Mesendoderm (in vitro differentiated cells): ENCODE measurements around the gene ZPLD1.

Experiments used
- DNase-seq: peaks from one replicate; pipeline ENCODE4 v3.0.0; 2013
- H2AK5ac ChIP-seq: 2 replicates; pipeline ENCODE4 v1.6.1; 2013; ENCODE audit warnings: low read length, inconsistent platforms
- H2BK120ac ChIP-seq: 2 replicates; pipeline ENCODE4 v1.6.1; 2013; ENCODE audit warnings: low read depth, mild to moderate bottlenecking, low read length, moderate library complexity, mixed read lengths
- H2BK15ac ChIP-seq: replicated peaks from 2 replicates; pipeline ENCODE4 v1.6.1; 2013; ENCODE audit warnings: low read depth, mild to moderate bottlenecking, moderate library complexity
- H2BK5ac ChIP-seq: 2 replicates; pipeline ENCODE4 v1.6.1; 2013; ENCODE audit warnings: low read length, inconsistent platforms
- H3K18ac ChIP-seq: 2 replicates; pipeline ENCODE4 v1.6.1; 2013; ENCODE audit warnings: mild to moderate bottlenecking, low read length, mixed read lengths
- H3K23ac ChIP-seq: one replicate; pipeline ENCODE4 v1.6.1; 2013; ENCODE audit warnings: low read length
- H3K27ac ChIP-seq: 2 replicates; pipeline ENCODE4 v1.5.1; 2013; ENCODE audit warnings: low read depth, mild to moderate bottlenecking, inconsistent platforms, low read length, moderate library complexity
- H3K27me3 ChIP-seq: 2 replicates; pipeline ENCODE4 v1.6.1; 2013; ENCODE audit warnings: low read length, control low read depth, mild to moderate bottlenecking, inconsistent platforms; ENCODE audit not compliant: insufficient read depth, poor library complexity
- H3K36me3 ChIP-seq: 2 replicates; pipeline ENCODE4 v1.6.1; 2013; ENCODE audit warnings: low read length, inconsistent platforms; ENCODE audit not compliant: control insufficient read depth, insufficient read depth
- H3K4ac ChIP-seq: one replicate; pipeline ENCODE4 v1.6.1; 2013; ENCODE audit warnings: low read depth, mild to moderate bottlenecking, low read length, moderate library complexity
- H3K4me1 ChIP-seq: 2 replicates; pipeline ENCODE4 v1.6.1; 2013; ENCODE audit warnings: low read depth, low read length, inconsistent platforms; ENCODE audit not compliant: control insufficient read depth
- H3K4me2 ChIP-seq: 2 replicates; pipeline ENCODE4 v1.6.1; 2013; ENCODE audit warnings: low read length
- H3K4me3 ChIP-seq: 2 replicates; pipeline ENCODE4 v1.5.1; 2013; ENCODE audit warnings: mild to moderate bottlenecking, low read length
- H3K56ac ChIP-seq: one replicate; pipeline ENCODE4 v1.6.1; 2013; ENCODE audit warnings: low read length
- H3K79me1 ChIP-seq: 2 replicates; pipeline ENCODE4 v1.6.1; 2013; ENCODE audit warnings: low read length, inconsistent platforms
- H3K79me2 ChIP-seq: 2 replicates; pipeline ENCODE4 v1.6.1; 2013; ENCODE audit warnings: mild to moderate bottlenecking, low read length; ENCODE audit not compliant: control insufficient read depth, insufficient read depth
- H3K9ac ChIP-seq: 2 replicates; pipeline ENCODE4 v1.6.1; 2013; ENCODE audit warnings: low read length, inconsistent platforms
- H4K5ac ChIP-seq: one replicate; pipeline ENCODE4 v1.6.1; 2013; ENCODE audit warnings: low read length
- H4K8ac ChIP-seq: one replicate; pipeline ENCODE4 v1.6.1; 2013; ENCODE audit warnings: low read depth, mild to moderate bottlenecking, control low read depth, low read length, moderate library complexity
- WGBS: extraction: QIAGEN DNeasy Blood & Tissue Kit; methylation state at CpG from one replicate; pipeline ENCODE4 v1.1.7; 2013; ENCODE audit warnings: low lambda C conversion rate, missing lambda C conversion rate; ENCODE audit not compliant: insufficient coverage; ENCODE audit errors: extremely low coverage; 5-methylcytosine and 5-hydroxymethylcytosine counted together

ZPLD1 gene

DNA sequence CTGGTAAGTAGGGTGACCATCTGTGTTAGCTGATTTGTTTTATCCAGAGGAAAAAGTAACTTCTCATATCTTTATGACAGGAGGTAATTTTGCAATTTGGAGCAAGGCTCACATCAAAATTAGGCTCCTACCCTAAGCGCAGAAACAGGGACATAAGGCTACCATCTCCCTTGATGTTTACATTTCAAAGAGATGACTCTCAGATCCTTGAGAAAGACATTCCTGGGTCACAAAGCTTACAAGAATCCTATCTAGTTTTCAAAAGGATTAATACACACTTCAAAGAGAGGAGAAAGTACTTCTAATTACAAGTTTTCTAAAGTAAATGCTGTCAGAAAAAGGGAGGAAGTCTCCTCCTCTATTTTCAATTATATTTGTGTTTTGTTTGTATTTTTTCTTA is 7.0 kb downstream of the ZPLD1 start:
- Histone ChIP-seq H2BK15ac (no peak overlapping the region), H4K8ac (no peak overlapping the region), H2AK5ac (no peak overlapping the region), H3K36me3 (no peaks in the 10 kb centered on the region), H3K79me2 (no peaks in the 10 kb centered on the region), H3K27ac (no peak overlapping the region), H3K9ac (no peak overlapping the region), H3K27me3 (no peaks in the 10 kb centered on the region), H3K18ac (no peak overlapping the region), H3K4me1 (no peaks in the 10 kb centered on the region), H2BK5ac (no peak overlapping the region), H3K4ac (no peak overlapping the region), H4K5ac (no peak overlapping the region), H2BK120ac (no peak overlapping the region), H3K56ac (no peak overlapping the region), H3K4me2 (no peak overlapping the region), H3K79me1 (no peaks in the 10 kb centered on the region), H3K4me3 (no peak overlapping the region), H3K23ac (no peak overlapping the region)
- peak; percentile 49 for DNase-seq
- WGBS = no CpG with 5 or more reads among the region's 1 CpG

- no peaks in the 10 kb centered on the region for H3K36me3 ChIP-seq
- DNase-seq = no peak
- no peak overlapping the region for H3K4me3 ChIP-seq
Measured at GRCh38 chr3:102443021-102443420, 8.2 kb downstream of the ZPLD1 start.

DNA sequence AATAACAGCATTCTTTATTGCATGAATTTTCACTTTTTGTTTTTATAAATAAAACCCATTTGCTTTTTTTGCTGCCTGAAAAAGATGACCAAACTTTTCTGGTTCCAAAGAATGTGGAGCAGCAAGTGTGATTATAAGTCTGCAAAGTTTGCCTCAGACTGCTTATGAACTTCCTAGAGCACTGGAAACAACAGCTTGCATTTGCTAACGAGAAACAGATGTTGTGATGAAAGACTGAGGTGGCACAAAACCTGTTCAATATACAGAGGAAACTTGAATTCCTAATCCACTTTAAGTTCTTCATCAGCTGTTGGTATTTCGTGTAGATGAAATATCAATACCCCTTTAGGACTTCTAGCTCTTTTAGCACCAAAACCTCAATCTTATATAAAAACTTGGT is 9.3 kb downstream of the ZPLD1 start:
- Histone ChIP-seq H2AK5ac (no peak overlapping the region), H3K56ac (no peak overlapping the region), H4K5ac (no peak overlapping the region), H3K9ac (no peak overlapping the region), H3K27me3 (no peaks in the 10 kb centered on the region), H2BK5ac (no peak overlapping the region), H3K36me3 (no peaks in the 10 kb centered on the region), H2BK120ac (no peak overlapping the region), H3K4ac (no peak overlapping the region), H3K18ac (no peak overlapping the region), H4K8ac (no peak overlapping the region), H3K4me3 (no peak overlapping the region), H3K4me1 (no peaks in the 10 kb centered on the region), H3K23ac (no peak overlapping the region), H2BK15ac (no peak overlapping the region), H3K27ac (no peak overlapping the region), H3K79me1 (no peaks in the 10 kb centered on the region), H3K79me2 (no peaks in the 10 kb centered on the region), H3K4me2 (no peak overlapping the region)
- no CpG with 5 or more reads among the region's 2 CpGs for WGBS
- DNase-seq = peak; percentile 2

More at GRCh38 chr3:102443021-102443420, 8.2 kb downstream of the ZPLD1 start:
- H3K56ac ChIP-seq = no peak overlapping the region
- no peaks in the 10 kb centered on the region for H3K79me2 ChIP-seq
- H3K27ac ChIP-seq = no peak overlapping the region
- no peak overlapping the region for H3K23ac ChIP-seq
- H2AK5ac ChIP-seq = no peak overlapping the region
- H4K8ac ChIP-seq = no peak overlapping the region
- H3K18ac ChIP-seq = no peak overlapping the region
- no peak overlapping the region for H3K9ac ChIP-seq
- no CpG with 5 or more reads among the region's 2 CpGs for WGBS
- H3K4me2 ChIP-seq = no peak overlapping the region
- H3K4me1 ChIP-seq = no peaks in the 10 kb centered on the region
- H2BK120ac ChIP-seq = no peak overlapping the region
- no peak overlapping the region for H2BK5ac ChIP-seq
- H3K79me1 ChIP-seq = no peaks in the 10 kb centered on the region
- H3K27me3 ChIP-seq = no peaks in the 10 kb centered on the region
- no peak overlapping the region for H2BK15ac ChIP-seq
- no peak overlapping the region for H3K4ac ChIP-seq
- H4K5ac ChIP-seq = no peak overlapping the region

DNA sequence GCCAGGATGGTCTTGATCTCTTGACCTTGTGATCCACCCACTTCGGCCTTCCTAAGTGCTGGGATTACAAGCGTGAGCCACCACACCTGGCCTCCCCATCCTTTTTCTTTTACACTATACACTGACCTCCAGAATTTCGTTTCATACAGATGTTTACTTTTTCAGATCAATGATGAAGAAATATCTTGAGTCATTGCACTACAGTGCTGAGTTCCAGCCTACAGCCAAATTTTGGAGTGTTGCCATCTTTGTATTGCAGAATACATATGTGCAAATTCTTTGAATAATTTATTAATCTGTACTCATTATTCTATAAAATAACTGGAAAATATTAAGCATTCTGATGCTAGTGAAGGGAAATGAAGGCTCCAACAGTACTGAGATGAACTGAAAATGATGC is 12.5 kb downstream of the ZPLD1 start:
- H3K27me3 ChIP-seq = no peaks in the 10 kb centered on the region
- H3K27ac ChIP-seq = no peak overlapping the region
- no peak overlapping the region for H3K4me2 ChIP-seq
- H3K4me3 ChIP-seq = no peak overlapping the region
- no peak overlapping the region for H2BK15ac ChIP-seq
- no peak overlapping the region for H4K8ac ChIP-seq
- no peak overlapping the region for H3K9ac ChIP-seq
- no peak overlapping the region for H2AK5ac ChIP-seq
- H3K56ac ChIP-seq = no peak overlapping the region
- no peaks in the 10 kb centered on the region for H3K79me1 ChIP-seq
- no peak overlapping the region for H3K4ac ChIP-seq
- no peak overlapping the region for H2BK120ac ChIP-seq
- H3K36me3 ChIP-seq = no peaks in the 10 kb centered on the region
- H3K18ac ChIP-seq = no peak overlapping the region
- no peaks in the 10 kb centered on the region for H3K4me1 ChIP-seq
- DNase-seq = no peak
- no peak overlapping the region for H3K23ac ChIP-seq
- no peak overlapping the region for H2BK5ac ChIP-seq
- no peaks in the 10 kb centered on the region for H3K79me2 ChIP-seq
- H4K5ac ChIP-seq = no peak overlapping the region
- no CpG with 5 or more reads among the region's 3 CpGs for whole genome bisulfite sequencing

GRCh38 chr3:102449341-102449740 is 14.5 kb downstream of the ZPLD1 start:
- H3K4me1 ChIP-seq = no peaks in the 10 kb centered on the region
- H3K4me3 ChIP-seq = no peak overlapping the region
- H4K5ac ChIP-seq = no peak overlapping the region
- H2BK15ac ChIP-seq = no peak overlapping the region
- no peak overlapping the region for H2BK5ac ChIP-seq
- H3K36me3 ChIP-seq = no peaks in the 10 kb centered on the region
- WGBS = no CpG with 5 or more reads among the region's 3 CpGs
- no peak overlapping the region for H3K18ac ChIP-seq
- H2AK5ac ChIP-seq = no peak overlapping the region
- H3K27me3 ChIP-seq = no peaks in the 10 kb centered on the region
- H3K27ac ChIP-seq = no peak overlapping the region
- H3K79me1 ChIP-seq = no peaks in the 10 kb centered on the region
- no peak overlapping the region for H2BK120ac ChIP-seq
- no peak overlapping the region for H3K56ac ChIP-seq
- no peak overlapping the region for H3K9ac ChIP-seq
- no peak for DNase-seq
- H3K79me2 ChIP-seq = no peaks in the 10 kb centered on the region
- no peak overlapping the region for H3K4me2 ChIP-seq
- H3K23ac ChIP-seq = no peak overlapping the region
- no peak overlapping the region for H4K8ac ChIP-seq
- no peak overlapping the region for H3K4ac ChIP-seq

- no peak overlapping the region for H2BK120ac ChIP-seq
- no peak overlapping the region for H3K4me2 ChIP-seq
- no peaks in the 10 kb centered on the region for H3K4me1 ChIP-seq
- DNase-seq = no peak
- no peak overlapping the region for H3K9ac ChIP-seq
- no peak overlapping the region for H3K18ac ChIP-seq
- no CpG with 5 or more reads among the region's 3 CpGs for WGBS
- H3K27ac ChIP-seq = no peak overlapping the region
- no peak overlapping the region for H2BK5ac ChIP-seq
- H3K79me2 ChIP-seq = no peaks in the 10 kb centered on the region
- no peak overlapping the region for H2BK15ac ChIP-seq
- H3K27me3 ChIP-seq = no peaks in the 10 kb centered on the region
- H3K56ac ChIP-seq = no peak overlapping the region
- H3K4ac ChIP-seq = no peak overlapping the region
- no peak overlapping the region for H3K4me3 ChIP-seq
- no peak overlapping the region for H3K23ac ChIP-seq
- H4K5ac ChIP-seq = no peak overlapping the region
- no peaks in the 10 kb centered on the region for H3K36me3 ChIP-seq
- no peak overlapping the region for H2AK5ac ChIP-seq
- no peaks in the 10 kb centered on the region for H3K79me1 ChIP-seq
- no peak overlapping the region for H4K8ac ChIP-seq
Measured at GRCh38 chr3:102449930-102450329, 15.1 kb downstream of the ZPLD1 start.
